Sciatic nerve (tissue), 2 donors: ENCODE data around the gene SPON1. TPM values are rescaled to one million over a fixed set of nuclear protein-coding genes. Genes with fewer than 3 reads are reported as not detected.
"Not testable (repeated sequence)": the region's sequence is repeated elsewhere in the genome, so short reads cannot be mapped to it uniquely, and the experiment has no call there.

ENCODE experiments used
- ATAC-seq: fragments of 200-7000 bp; cut with Tn5 transposase; one replicate; pipeline ENCODE4 v1.9.1; 2020; ENCODE audit warnings: mild to moderate bottlenecking, moderate library complexity
- DNase-seq: peaks from one replicate; pipeline ENCODE4 v3.0.0-alpha.2; 2020; ENCODE audit warnings: low spot score
- intact Hi-C: fragments of 100-400 bp; cut with DNase I; formaldehyde crosslinking; loops from one replicate; pipeline ENCODE4 v1.14.2; 2022
- total RNA-seq: library from RNA; stranded (reverse); fragmentation: NEBNext Ultra II Directional; extraction: Animal tissue kit (Norgen Biotek cat#: 25700); gene quantifications from one replicate; pipeline ENCODE4 v1.2.1, GENCODE V29; 2021
- donor health status: DM: no; HTN: no; CAD: no.
- donor health status: DM: no; HTN: no; CAD: no.

SPON1 gene
- total RNA-seq, 1 donor from 2014 or later, result 3.2 TPM

DNA sequence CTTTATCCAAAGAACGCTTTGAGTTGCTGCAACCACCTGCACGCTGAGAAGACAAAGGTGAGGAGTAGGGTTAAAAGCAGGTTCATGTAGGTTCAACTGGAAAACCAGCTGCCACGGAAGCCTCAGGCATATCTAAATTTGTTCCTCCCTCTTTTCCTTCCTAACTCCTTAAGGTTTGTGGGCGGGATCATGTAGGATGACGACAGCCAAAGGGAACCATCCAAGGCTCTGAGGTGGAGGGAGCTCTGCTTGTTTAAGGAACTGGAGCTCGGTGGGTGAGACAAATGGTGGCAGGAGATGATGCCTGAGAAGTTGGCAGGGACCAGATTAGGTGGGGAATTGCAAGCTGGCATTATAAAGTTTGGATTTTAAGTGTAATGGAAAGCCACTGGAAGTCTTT lies 60.3 kb downstream of the SPON1 start:
- DNase-seq (no peak), ATAC-seq (no peak)
- intact Hi-C loops, result no loop called here

DNA sequence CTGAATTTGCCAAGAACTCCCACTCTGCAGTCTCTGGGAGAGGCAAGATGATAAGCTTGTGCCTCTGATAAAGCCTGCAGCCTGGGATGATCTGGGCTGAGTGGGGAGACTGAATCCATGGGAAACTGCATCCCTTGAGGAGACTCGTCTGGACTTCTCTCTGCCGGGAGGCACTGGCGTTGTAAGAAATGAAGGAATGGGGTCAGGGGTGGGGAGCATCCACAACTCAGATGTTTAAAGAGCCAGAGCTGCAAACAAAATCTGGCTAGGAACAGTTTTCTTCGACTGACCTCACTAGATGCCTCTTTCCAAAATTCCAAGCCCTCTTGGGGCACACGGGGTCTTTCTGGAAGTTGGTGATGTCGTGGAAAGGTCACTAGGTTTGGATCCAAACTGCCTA lies 64.4 kb downstream of the SPON1 start:
- ATAC-seq, result no peak
- intact Hi-C loops, result no loop called here
- DNase-seq, result no peak

DNA sequence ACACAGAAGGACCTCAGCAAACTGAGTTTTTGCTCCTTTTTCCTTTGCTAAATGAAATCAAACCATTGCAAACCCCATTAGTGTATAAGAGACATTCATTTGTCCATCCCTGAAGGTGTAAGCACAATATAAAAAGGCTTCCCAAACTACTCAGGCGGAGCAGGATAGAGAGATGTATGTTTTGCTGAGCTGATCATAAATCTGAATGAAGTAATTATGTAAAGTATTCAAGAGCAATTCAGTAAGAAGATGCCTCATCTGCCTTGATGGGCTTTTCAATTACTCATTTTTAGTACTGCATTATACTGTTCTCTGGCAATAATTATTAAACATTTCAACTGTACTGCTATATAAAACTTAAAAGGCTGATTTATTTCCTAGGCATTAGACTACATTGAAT lies 65.0 kb downstream of the SPON1 start:
- no peak for DNase-seq
- intact Hi-C loops, result no loop called here
- no peak for ATAC-seq

DNA sequence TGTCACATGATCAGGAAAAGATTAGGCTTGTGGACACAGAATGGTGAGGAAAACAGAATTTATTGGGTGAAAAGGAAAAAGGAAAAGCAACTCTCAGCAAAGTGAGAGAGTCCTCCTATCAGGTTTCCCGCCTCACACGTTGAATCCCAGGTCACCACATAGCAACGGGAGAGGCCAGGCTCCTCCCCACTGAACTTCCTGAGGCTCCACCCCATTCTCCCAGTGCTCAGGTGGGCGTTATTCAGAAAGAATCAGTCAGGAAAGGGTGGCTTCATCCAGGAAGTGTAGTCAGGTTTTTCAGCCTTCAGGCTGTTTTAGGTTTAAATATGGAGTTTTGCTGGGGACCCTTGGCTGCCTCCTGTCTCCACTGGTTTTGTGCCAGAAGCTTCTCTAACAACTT lies 66.9 kb downstream of the SPON1 start:
- ATAC-seq, result no peak
- DNase-seq, result no peak
- intact Hi-C loops, result no loop called here

DNA sequence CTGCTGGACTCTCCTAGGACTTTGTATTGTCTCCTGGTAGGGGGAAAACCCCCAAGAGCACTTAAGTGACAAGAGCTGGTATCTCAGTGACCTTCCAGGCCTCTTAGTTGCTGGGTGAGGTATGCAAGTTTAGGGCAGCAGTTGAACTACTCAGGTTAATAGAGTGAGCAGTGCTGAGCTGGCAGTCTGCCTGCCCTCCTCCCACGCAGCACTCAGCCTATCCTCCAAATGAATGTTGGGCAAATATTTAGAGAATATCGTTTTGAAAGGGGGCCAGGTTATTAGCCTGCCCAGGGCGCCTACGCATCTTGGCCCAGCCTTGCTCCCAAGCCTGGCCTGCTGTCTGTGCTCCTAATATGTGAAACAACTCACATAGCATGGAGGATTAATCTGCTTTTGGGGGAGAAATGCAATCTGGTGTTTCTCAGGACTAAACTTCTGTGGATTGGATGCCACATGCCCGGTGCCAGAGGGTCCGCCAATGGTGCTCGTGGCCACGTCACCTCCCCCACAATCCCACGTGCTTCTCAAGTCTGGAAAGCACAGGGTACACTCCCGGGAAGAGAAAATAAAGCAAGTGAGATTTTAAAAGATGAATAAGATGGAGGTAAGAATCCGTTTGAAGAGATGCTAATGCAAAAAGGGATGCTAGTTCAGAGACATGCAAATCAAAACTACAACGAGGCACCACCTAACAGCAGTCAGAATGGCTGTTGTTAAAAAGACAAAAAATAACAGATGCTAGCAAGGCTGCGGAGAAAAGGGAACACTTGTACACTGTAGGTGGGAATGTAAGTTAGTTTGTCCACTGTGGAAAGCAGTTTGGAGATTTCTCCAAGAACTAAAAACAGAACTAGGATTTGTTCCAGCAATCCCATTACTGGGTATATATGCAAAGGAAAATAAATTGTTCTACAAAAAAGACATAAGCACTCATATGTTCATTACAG lies 67.7 kb downstream of the SPON1 start:
- intact Hi-C loops, result no loop called here
- DNase-seq, result peak; percentile 72

DNA sequence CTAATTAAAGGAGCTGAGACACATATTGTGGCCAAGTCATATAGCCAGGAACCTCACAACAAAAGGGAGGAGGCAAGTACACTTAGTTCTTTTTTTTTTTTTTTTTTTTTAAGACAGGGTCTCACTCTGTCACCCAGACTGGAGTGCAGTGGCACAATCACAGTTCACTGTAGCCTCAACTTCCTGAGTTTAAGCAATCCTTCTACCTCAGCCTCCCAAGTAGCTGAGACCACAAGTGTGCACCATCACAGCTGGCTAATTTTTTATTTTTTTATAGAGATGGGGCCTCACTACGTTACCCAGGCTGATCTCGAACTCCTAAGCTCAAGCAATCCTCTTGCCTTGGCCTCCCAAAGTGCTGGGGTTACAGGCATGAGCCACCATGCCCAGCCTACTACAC lies 73.0 kb downstream of the SPON1 start:
- intact Hi-C loops, result not testable (repeated sequence)

More for the DNA sequence above, 67.7 kb downstream of the SPON1 start:
- peak; percentile 78 for ATAC-seq

DNA sequence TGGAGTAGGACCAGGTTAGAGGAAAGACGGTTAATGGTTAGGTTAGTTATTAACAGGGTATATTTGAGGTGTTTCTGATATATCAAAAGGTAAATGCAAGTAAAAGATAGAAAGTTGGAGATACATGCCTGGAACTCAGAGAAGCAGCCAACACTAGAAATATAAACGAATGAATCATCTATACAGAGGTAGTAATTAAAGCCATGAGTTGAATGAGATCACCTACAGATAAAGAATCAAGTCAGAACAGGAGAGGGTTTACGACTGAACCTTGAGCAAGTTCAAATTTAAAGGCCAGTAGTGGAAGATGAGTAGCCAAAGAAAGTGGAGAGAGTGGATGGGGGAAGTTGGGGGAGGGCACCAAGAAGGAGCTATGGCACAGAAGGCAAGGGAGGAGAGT lies 73.9 kb downstream of the SPON1 start:
- ATAC-seq (no peak), DNase-seq (no peak)
- intact Hi-C loops, result no loop called here

More for the DNA sequence above, 73.0 kb downstream of the SPON1 start:
- ATAC-seq, DNase-seq: not testable (repeated sequence)

DNA sequence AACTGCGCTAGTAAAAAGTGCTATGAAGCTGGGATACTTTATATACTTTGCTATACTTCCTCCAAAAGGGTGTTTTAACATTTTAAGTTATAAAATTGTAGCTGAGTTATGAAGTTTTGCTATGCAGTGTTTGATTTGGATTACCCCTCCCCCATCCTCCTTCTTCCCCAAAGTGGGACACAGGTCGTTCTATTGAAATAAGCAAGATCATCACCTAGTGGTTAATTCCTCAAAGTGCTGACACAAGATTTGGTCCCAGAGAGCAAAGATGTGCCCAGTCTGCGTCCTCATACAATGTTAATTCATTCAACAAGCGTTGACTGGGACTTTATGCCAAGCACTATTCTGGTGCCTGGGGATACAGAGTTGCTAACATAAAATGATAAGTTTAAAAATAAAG lies 78.5 kb downstream of the SPON1 start:
- no peak for ATAC-seq
- no peak for DNase-seq
- intact Hi-C loops, result no loop called here

DNA sequence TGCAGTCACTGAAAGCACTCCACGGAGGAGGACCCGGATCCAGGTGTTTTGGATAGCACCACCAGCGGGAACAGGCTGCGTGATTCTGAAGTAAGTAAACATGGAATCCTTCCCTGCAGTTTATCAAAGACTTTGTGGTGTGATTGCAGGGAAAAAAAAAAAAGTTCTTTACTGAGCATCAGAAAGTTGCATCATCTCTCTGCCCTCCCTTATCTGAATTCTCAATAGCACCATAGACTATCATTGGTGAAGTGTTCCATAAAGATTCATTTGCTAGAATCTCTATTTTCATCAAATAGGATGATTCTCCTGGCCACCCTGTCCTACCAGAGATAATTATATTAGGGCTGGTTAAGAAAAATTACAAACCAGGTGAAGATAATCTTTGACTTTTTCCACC lies 79.0 kb downstream of the SPON1 start:
- intact Hi-C loops, result no loop called here
- ATAC-seq, result no peak

DNA sequence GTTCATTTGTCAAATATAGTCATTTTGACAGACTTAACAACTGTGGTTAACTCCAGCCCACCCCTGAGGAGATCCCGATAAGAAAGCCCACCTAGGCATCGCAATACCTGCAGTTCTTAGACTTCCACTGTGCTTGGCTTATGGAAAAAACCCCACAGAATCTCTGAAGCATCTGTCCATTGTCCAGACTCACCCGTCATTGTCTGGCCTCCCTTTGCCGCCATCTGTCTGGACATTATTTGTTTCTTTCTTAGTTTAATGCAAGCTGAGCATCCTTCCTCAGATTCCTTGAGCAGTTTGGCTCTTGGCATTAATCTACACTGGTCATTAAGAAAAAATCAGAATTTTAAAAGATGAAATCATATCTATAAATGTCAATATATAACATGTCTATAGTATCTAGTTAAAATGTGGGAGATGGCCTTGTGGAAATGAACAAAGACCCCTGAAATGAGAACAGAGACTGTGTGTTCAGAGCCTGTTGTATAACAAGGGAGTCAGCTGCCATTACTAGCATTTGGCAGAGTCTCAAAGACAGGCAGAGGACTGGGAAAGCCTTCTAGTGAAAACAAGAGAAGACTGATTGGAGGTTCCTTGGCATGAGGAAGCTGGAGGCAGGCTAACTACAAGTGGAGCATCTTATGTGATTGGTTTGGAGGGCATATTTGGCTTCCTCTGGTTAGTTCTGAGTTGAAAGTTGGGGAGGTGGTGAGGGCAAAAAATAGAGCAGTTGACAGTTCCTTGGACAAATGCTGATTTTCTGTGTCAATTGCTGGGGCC lies 80.4 kb downstream of the SPON1 start:
- ATAC-seq (peak; percentile 41), DNase-seq (no peak)
- intact Hi-C loops, result no loop called here

More for the DNA sequence above, 79.0 kb downstream of the SPON1 start:
- DNase-seq, result no peak

DNA sequence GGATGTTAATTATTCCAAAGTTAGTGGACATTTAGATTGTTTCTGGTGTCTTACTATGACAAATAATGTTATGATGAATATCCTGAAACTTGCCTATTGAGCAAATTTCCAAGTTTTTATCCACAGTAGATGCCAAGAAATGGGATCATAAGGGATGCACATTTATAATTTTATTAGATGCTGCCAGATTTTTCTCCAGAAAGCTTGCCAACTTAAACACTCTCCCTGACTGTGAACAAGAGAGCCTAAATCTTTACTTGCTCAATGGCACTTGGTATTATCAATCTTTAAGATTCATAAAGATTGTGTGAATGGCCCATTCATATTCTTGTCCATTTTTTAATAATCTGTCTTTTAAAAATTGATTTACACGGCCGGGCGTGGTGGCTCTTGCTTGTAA lies 82.4 kb downstream of the SPON1 start:
- ATAC-seq (no peak), DNase-seq (no peak)
- intact Hi-C loops, result no loop called here

DNA sequence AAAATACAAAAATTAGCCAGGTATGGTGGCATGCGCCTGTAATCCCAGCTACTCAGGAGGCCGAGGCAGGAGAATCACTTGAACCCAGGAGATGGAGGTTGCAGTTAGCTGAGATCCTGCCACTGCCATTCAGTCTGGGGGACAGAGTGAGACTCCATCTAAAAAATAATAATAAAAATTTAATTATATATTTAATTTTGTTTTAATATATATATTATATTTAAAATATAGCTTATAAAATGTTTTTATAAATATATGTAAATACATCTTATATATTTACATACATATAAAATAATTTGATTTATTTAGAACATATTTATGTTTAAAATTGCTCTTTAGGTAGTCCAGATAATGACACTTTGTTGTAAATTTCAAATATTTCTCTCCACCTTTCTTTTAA lies 82.9 kb downstream of the SPON1 start:
- DNase-seq (no peak), ATAC-seq (no peak)
- intact Hi-C loops, result no loop called here

DNA sequence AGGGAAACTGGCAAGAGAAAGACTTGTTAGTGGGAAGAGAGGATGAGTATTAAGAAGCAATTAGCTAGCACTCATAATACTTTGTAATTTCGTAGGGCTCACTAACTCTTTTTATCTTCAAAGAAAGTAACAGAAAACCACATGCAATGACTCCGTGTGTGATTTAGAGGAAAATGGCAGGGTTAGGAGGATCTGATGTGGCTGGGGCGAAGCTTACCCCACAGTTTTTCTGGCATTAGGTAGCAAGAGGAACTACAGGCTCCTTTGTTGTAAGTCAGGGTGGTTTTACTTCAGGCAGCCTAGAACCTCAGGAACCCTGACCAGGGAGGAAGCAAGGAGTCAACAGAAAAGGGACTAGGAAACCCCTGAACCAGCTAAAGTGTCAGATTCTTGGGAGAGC lies 89.7 kb downstream of the SPON1 start:
- DNase-seq (no peak), ATAC-seq (no peak)
- intact Hi-C loops, result no loop called here

DNA sequence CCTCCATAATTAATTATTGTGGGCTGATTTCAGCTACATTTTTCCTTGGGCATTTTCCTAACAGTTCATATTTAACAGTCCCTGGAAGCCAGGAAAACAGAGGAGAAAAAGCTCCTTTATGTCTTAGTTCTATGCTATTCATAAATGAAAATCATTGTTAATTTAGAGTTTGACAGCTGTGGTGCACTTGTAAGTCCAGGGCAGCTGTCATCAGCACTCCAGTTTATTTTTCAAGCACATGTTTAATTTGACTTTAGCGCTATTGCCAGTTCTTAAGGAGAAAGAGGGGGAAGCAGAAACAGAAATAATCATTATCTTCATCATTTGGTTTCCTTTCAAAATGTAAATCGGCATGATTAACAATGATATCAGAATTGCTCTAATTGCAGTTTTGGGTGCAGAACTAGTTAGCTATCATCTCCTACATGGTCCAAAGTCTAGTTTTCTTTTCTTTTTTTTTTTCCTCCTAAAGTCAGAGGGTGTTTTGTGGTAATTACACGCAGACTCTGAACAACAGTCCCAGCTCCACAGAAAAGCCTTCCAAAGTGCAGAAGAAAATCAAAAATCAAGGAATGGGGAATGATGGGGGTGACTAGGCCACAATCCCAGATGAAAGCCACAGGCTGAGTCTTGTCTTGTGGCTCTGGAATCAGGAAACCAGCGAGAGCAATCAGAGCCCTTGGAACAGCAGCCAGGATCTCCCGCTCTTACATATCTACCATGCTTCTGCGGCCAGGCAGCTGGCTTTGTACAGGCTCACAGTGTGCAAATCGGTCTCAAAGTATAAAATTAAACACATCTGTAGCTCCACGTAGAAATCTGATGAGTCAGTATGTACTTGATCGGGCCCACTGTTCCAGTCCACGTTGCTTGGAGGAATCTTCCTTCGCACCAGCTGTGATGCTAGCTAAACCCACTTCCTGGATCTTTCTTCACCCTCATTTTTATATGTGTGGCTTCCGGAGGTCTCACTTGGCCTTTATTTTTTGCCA lies 91.9 kb downstream of the SPON1 start:
- DNase-seq (no peak), ATAC-seq (peak; percentile 53)
- intact Hi-C loops, result no loop called here

DNA sequence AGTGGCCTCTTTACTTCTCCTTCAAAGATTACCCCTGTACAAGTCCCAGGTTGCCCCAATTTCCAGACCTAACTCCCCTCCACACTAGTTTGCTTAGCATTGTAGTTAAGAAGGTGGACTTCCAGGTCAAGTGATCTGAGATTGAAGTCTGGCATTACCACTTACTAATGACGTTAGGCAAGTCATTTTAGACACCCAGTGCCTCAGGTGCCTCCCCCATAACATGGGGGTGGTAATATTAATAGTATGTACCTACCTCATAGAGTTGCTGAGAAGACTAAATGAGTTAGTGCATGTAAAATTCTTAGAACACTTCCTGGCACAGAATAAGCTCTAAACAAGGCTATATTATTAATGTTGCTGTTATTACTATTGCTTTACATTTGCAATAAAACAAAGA lies 93.4 kb downstream of the SPON1 start:
- ATAC-seq, result no peak
- intact Hi-C loops, result no loop called here
- DNase-seq, result no peak

DNA sequence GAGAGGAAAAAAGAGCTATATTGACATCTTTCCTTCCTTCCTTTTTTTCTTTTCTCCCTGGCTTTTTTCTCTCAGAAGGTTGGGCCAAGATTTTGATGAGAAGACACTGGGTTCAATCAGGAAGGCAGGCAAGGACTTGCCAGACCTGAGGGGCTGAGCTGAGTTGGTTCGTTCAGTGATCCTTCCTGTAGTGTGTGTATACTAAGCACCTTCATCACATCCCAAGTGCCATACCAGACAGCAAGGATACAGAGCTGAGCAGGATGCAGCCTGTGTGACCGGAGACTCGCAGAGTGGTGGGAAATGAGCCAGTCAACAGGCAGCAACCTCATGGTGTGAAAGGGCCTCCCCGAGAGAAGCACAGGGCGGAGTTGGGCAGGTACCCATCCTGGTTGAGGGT lies 95.5 kb downstream of the SPON1 start:
- intact Hi-C loops, result no loop called here
- ATAC-seq, result no peak
- DNase-seq, result no peak

DNA sequence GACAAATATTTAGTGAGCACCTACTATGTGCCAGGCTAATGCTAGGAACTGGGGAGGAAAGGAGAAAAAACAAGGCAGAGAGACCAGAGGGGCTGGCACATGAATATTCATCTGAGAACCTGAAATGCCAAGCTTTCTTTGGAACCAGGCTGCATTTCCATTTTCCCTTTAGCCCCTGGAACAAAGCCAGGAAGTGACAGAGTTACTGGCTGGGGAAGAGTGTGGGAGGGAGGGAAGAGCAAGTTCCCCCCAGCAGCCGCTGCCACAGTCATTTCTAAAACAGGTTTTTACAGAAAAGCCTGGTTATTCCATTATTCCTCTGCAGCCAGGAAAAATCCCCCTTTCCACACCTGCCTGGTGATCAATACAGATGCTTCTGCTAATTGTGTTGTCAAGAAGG lies 97.0 kb downstream of the SPON1 start:
- ATAC-seq, result no peak
- DNase-seq, result no peak
- intact Hi-C loops, result no loop called here

DNA sequence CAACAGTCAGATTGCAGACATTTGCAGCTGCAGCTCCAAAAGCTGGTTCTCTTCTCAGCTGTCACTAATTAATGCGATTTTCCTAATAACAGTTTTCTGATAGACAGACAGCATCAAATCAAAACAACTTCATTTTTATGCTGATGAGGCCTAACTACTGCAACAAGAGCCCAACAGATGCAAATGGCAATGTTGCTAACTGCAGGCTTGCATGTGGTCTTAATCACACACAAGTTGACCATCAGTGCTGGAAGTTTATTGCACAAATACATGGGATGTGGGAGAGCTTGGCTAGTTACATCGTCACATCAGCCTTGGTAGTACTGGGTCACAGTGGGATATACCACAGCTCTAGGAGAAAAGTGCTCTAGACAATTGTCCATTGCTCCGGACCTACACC lies 99.2 kb downstream of the SPON1 start:
- no peak for DNase-seq
- ATAC-seq, result no peak
- intact Hi-C loops, result no loop called here

DNA sequence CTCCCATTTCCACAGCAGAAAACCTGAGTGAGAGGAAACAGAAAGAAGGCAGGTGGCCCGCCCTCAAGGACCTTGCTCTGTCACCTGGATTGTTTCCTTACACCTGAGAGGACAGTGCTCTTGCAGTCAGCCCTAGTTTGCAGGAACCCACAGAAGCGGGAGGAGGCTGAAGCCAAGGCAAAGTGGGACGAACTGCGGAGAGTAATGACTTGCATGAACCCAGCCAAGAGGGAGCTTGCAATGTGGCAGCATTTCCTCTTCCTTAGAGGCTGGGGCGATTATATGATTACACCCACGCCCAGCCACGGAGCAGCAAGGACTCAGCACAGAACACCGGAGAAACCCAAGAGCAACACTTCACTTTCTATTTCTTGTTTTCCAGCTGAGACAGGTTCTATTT lies 102.6 kb downstream of the SPON1 start:
- ATAC-seq (no peak), DNase-seq (no peak)
- intact Hi-C loops, result no loop called here
